ENCODE measurements around the gene SLFN12L.
A peak's percentile ranks its signal among the peaks of the same experiment; 100 is the strongest.
"Not testable (repeated sequence)": the region's sequence is repeated elsewhere in the genome, so short reads cannot be mapped to it uniquely, and the experiment has no call there.

Gene SLFN12L

DNA sequence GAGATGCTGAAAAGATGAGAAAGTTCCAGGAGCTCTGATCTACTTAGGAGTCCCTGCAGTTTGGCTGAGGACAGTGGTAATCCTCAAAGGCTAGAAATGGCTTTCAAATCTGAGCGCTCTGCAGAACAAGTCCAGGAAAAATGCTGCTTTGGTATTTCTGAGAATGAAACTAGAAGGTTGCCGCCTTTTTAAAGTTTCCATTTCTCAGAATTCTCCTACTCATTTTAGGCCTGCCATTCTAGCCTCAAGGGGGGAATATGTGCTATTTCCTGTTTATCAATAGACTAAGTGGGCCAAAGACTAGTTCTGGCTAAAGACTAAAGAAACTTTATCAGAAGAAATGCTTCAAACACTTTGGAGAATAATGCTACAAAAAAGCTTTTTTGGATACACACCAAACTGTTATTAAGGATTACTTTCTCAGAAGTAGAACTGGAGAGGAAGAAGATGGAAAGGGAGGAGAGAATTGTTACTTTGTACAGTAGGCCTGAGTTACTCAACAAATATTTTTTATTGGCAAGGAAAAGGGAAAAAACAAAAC is at the start of gene SLFN12L:
TSS of gene SLFN12L (minus strand) at position 78 of the 541 bp plus-strand sequence. CDS start 15,314 bp downstream, outside the sequence.
- peak; percentile 69 for DNase-seq

DNA sequence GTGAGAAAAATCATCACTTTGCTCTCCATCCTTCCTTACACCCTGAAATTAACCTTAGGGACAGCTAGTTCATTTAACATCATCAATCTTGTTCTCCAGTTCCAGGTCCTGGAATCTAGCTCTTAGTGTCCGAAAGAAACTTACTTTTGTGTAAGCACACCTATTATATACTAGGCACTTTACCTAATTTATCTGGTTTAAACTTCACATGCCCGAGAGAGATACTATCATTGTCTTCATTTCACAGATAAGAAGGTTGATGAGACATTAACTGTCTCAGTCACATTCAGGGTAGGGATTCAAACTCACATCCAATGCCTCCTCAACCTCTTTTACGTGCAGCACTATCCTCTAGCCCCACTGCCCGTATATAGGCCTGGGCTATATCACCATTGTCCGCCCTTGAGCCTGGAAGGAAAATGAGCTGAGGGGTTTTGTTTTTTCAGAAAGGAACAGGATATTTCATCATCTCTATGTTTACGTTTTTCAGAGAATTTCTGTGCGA is 49.1 kb upstream of the SLFN12L start:
- no peak for DNase-seq

DNA sequence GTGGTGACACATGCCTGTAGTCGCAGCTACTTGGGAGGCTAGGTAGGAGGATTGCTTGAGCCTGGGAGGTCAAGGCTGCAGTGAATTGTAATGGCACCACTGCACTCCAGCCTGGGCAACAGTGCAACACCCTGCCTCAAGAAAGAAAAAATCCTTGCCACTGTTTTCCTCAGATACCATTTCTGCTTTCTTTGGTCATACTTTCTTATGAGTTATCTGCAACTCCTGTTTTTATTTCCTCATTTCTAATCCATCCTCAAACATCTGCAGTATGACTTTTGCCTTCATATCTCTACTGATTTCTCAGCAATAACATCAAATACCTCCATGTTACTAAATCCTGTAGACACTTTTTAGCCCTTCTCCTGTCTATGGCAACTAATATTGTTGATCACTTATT is 46.6 kb upstream of the SLFN12L start:
- no peak for DNase-seq

DNA sequence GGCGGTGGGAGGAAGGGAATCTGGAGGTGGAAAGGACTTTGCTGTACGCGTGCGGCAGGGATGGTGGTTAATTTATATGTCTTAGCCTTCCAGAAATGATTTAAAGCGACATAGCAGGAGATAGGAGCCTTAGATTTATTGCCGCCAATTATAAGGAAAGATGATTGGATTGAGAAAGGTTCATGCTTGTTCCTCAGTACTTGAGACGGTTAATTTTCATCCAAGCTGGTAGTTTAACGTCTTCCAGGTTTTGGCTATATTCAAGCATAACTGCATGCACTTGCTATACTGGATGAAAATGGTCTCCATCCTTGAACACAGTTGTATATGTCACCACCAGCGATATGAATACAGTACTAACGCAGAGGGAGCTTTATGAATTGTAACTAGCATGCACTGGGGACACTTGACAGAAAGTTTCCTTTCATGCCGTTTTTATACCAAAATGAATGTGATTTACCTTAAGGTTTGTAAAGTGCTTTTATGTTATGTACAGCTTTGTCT is 41.5 kb upstream of the SLFN12L start:
- DNase-seq = no peak

DNA sequence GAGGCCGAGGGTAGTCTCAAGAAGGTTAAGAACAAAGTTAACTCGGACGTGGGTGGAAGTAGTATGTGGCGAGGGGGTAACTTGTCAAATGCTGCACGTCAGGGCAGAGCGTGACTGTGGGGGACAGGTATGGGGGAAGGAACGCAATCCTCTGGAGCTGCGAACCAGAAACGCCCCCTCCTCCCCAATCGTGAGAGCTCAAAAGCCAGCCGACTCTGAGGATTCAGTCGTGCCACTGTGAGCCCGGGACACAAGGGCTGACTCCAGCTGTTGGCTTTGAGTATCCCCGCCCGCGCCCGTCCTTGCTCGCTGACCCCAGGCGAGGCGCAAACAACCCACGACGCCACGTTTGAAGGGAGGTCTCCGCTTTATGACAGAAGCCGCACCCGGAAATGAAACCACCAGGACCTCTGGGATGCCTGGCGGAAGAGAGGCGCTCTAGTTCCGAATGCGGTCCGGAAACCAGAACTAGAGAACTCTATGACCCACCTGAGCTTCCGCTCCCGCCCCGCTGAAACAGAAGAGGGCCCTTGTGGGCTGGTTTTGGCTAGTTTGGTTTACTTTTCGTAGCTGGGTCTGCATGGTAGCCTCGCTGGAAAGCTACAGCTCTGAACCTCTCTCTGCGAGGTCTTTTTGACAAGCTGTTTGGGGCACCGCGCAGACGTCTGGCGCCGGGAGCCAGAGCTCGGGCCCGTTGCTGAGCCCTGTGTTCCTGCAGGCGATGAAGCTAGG is 40.9 kb upstream of the SLFN12L start, which contains the start of gene PEX12:
TSS of gene PEX12 (minus strand) at position 375 of the 732 bp plus-strand sequence. CDS start 550 bp downstream, outside the sequence.
- DNase-seq = peak; percentile 92

DNA sequence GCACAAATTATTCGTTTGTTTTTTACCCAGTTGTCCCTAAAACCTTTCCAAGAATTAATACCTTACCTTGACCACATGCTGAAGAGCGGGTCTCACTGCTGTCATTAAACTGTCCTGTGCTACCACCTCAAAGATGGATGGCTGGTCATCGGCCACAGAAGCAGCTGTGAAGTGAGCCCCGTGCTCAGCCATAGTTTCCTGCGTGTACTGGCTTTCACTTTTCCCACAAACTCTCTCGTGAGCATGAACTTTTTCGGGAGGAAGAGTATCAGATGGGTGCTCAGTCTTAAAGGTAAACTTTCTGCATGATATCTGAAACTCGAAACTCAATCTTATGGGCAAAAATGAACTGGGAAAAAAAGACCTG is 40.3 kb upstream of the SLFN12L start:
- DNase-seq = no peak

DNA sequence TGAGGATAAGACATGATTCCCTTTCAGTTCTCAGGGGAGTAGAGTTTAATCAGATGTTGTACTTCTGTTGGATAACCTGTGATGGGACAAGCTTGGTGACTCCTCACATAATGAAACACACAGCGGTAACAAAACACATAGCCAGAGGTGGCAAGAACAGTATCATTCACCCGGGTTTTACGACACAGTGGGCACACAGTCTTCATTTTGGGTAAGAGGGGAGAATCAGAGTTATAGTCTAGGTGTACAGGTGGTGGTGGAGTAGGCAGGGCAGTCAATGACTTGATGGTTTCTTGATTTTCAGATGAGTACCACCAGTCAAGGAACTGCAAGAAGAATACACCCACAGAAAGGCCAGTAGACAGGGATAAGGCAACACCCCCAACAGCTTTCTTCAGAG is 38.3 kb upstream of the SLFN12L start:
- DNase-seq = no peak

DNA sequence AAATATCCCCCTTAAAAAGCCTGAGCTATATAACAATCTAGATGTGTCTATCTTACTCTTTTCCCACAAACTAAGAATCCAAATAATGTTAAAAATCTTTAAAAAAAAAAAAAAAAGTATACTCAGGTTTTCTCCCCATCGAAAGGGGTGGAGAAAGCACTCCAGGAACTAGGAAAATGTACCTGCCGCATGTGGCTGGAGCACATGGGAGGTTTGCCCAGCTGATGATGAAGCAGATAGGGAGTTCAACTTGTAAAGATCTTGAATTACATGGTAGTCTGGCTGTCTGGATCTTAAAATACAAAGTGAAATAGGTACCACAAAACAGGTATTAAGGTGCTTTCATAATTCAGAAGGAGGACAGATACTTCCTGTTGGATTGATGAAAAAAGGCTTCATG is 31.9 kb upstream of the SLFN12L start:
- no peak for DNase-seq

DNA sequence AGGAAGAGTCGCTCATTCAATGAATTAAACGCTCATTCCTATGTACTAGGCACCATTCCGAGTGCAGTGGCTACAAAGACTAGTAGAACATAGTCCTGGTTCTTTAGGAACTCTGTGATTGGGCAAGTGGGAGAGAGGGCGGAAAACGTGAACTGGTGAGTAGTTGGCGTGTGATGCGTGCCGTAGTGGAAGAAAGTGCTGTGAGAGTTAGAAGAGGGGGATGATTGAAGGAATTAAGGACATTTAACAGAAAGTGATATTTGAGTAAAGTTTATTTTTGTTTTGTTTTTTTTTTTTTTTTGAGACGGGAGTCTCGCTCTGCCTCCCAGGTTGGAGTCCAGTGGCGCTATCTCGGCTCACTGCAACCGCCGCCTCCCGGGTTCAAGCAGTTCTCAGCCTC is 31.1 kb upstream of the SLFN12L start:
- peak; percentile 36 for DNase-seq

DNA sequence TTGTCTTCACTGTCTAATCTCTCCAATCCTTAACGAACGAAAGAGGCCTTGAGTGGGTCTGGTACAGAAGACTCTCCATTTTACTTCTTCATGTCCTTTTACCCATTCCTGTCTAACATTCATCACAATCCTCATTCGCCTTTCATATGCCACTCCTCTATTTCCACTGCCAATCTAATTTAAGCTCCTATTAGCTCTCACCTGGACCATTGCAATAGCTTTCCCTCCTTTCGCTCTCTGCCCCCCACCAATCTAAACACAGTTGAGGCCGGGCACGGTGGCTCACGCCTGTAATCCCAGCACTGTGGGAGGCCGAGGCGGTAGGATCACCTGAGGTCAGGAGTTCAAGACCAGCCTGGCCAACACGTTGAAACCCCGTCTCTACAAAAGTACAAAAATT is 29.5 kb upstream of the SLFN12L start:
- no peak for DNase-seq

DNA sequence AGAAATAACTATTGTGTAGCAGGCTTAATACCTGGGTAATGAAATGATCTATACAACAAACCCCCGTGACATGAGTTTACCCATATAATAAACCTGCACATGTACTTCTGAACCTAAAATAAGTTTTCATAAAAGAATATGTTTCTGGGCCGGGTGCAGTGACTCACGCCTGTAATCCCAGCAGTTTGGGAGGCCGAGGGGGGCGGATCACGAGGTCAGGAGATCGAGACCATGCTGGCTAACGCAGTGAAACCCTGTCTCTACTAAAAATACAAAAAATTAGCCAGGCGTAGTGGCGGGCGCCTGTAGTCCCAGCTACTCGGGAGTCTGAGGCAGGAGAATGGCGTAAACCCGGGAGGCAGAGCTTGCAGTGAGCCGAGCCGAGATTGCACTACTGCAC is 25.7 kb upstream of the SLFN12L start:
- DNase-seq = not testable (repeated sequence)

DNA sequence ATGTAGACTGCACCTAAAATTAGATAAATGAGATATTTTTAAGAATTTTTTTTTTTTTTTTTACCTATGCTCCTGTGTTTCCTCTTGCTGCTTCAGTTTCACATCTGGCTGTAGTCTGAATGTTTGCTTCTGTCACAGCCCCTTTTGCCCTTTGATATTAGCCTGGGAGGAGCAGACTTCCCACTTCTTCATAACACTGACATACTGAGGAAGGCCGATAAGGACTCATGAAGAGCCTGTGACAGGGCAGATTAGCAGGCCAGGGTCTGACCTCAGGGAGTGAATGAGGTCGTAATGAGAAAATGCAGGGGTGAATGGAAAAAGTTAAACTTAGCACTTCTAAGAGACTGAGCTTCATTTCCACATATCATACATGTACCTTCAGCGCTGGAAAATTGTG is 23.2 kb upstream of the SLFN12L start, which contains the start of gene SLFN14:
TSS of gene SLFN14 (minus strand) at position 117 of the 400 bp plus-strand sequence. CDS start 2,757 bp downstream, outside the sequence.
- DNase-seq = no peak

DNA sequence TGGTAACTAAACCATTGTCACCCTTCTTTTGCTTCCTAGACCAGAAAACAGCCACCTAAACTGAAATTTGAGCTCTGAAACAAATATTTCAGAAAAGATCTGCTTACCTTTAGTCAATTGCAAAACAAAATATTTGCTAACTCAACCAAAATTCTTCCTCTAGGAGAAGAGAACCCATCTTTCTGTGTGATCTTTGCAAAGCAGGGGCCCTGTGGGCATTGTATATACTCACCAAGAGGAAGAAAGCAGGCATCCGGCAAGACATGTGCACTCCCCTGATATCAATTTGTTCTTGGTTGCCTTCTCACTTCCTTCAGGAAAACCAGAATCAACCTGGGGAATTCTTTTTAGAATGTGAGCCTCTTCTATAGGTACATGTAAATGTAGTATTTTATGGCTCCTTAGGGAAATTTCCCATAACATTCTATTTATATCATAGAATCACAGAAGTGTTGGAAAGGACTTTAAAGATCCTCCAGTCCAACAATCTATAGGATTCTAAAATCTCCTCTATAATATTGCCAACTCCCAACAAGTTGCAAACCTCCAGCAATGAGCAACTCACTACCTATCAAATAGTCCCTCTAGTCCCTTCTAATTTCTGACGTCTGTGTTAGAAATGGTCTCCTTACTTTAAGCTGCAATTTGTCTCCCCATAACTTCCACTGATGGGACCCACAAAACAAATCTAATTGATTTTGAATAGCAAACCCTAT is 22.2 kb upstream of the SLFN12L start:
- DNase-seq = no peak

DNA sequence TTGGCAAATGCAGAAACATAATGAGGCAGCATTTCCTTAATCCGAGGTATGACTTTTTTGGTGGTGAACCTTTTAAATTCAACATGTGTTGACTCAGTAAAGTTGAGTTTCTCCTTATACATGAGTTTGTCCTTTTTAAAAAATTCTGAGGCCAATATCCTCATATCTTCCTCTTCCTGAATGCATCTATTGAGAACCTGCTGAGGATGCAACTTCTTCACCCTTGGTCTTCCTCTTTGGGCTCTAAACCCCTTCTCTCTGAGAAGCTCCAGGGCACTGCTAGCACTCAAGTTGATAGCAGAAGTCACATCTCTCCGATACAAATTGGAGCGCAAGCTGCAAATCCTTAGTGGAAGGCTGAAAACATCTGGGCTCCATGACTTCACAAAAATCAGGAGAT is 19.9 kb upstream of the SLFN12L start:
- DNase-seq = no peak

DNA sequence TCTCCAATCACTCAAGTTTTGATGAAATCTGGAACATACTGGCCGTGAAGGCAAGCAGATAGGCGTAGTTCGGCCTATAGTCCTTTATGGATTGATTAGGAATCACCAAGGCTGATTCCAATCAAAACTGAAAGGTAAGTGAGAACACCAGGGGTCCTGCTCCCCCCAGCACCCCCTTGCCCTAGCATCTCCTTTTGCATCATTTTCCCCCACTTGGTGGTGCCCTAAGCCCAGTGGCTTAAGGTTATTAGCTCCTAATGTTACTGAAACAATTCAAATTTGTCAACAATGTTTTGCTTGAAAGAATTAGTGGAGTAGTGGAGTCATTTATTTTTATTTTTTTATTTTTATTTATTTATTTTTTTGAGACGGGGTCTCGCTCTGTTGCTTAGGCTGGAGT is 18.2 kb upstream of the SLFN12L start:
- DNase-seq = no peak

DNA sequence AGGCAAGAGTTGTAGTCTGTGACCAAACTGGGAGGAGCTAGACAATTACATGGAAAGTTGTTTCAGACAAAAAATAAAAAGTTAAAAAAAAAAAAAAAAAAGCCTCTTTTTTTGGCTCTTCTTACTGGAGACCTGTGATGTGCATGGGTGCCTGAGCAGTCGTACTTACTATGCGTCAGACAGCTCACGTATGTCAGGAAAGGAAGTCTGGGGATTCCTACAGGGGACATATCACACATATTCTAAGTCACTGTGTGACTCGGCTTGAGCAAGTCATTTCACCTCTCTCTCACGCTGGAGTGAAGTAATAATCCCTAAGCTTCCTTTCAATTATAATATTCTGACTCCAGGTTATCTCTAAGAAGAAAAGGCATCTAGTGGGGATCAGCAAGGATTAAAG is 17.2 kb upstream of the SLFN12L start:
- no peak for DNase-seq

DNA sequence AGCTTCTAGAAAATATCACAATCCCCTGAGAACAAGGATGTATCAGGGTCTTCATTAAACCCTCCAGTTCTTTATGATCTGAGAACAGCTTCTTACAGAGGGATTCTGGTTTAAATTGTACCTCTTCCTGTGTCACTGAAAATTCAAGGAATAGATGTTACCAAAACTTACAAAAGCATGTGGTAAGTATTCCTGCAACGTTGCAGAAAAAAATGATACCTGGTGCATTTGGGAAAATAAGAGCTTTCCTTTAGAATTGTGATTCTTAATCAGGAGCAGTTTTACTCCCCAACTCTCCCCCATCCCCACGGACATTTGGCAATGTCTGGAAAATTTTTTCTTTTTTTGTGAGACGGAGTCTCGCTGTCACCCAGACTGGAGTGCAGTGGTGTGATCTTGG is 15.8 kb upstream of the SLFN12L start:
- DNase-seq = no peak

DNA sequence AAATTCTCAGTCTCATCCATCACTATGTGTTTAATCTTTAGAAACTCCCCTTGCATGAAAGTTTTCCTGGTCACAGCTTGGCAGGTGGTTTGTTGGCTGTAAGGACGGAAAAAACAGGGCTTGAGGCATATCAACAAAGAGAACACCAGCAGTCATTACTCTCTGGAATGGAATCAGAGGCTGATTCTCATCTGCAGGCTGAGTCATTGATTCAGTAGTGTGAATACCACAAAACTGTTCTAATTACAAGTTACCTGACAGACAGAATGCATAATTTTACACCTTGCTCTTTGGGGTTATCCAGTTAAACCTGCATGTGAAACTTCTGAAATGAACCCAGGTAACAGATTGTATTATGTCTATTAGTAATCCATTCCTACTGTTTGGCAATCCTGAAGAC is 11.5 kb upstream of the SLFN12L start:
- DNase-seq = no peak

DNA sequence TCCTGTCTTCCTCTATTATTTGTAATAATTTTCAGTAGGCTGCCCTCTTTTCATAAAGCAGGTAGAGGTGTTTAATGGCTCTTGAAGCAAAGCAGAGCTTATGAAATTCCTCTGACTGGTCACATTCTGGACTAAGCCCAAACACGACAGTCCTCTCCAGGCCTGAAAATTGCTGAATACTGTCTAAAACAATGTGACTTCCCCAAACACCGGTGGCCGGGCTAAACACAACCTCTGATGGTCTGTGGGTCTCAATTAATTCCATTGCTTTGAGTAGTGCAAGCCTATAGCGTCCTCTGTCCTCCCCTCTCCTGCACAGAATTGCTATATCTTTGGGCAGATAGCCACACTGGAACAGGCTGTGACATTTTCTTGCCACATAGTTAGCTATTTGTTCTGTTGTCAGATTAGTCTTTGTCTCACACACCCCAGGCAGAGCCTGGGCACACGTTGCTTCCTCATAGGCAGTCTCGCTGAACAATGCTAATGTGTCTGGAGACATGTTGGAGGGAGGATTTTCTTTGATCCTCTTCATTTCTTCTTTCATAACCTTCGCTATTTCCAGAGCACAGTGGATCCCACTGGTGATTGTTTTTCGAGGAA is 10.8 kb upstream of the SLFN12L start:
- DNase-seq = no peak

DNA sequence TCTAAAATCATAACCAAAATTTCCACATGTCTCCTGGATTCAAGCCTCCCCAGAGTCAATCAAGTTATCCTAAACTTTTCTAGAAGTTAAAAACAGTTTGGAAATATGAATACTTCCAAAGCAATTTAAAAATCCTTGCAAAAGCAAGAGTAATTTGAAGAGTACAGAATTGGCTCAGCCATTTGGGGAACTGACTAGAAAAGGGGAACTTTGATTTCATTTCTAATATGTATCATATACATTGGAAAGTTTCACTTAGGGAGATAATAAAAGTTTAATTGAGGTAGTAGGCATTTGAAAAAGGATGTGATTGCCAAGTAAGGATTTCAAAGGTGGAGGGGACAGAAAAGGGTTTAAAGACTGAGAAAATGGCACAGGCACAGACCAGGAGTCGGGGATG is 9.0 kb upstream of the SLFN12L start:
- no peak for DNase-seq

DNA sequence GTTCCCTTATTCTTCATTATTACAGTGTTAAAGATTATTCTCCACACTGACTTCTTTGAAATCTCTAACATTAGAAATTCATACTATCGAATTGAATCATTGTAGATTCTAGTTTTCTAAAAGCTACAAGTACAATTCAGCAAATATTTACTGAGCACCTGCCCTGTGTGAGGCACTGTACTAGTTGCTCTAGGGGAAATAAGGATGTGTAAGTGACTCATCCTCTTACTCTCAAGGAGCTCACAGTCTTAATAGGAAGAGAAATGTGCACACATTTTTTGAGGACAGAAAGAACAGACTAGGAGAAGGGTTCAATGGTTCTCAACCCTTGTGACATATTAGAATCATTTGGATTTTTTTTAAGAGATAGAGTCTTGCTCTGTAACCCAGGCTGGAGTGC is 7.7 kb upstream of the SLFN12L start:
- DNase-seq = no peak

DNA sequence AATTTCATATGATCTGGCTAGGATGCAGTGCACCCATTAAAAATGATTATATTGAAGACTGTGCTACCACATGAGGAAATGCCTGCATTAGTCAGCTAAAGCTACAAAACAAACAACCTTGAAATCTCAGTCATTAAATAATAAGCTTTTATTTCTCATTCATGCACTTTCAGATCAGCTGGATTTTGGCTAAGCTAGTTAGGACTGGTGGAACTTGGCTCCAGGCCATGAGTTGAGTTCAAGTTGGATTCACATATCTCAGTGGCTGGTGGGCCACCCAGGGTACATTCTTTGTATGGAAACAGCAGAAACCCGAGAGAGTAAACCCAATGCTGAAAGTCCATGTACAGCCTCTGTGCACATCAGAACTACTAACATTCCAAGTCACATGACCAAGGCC is 6.4 kb upstream of the SLFN12L start:
- no peak for DNase-seq

DNA sequence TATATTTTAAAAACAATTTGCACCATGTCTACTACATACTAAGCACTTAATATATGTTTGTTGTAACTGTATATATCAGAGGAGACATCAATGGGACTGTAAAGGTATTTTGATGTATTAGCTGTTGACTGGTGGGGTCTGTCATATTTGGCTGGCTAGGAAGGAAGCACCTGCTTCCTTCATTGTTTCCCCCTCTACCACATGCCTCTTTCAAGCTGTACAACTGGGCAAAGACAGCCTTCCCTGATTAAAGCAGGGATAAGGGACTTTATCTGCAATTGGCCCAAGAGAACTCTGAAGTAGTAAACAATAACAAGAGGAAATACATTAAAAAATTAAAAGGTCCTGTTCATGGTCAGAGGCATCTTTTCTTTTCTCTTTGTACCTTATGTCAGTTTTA is 5.5 kb upstream of the SLFN12L start:
- DNase-seq = no peak
